OCI-LY3 (cell line): Measurements from ENCODE around the gene CYP8B1.
A peak's percentile ranks its signal among the peaks of the same experiment; 100 is the strongest.

Experiments
- H2AFZ ChIP-seq: fragments of 200-600, 300-600 bp; shearing (Covaris generic); 2 replicates; pipeline ENCODE4 v1.6.0; 2014; ENCODE audit warnings: antibody characterized with exemption, low read depth, low read length
- H3K27ac ChIP-seq: fragments of 200-600, 300-600 bp; sonication (generic); 2 replicates; pipeline ENCODE4 v1.5.1; 2014; ENCODE audit warnings: mild to moderate bottlenecking, low read length, moderate library complexity, mixed read lengths
- H3K27me3 ChIP-seq: fragments of 200-600, 300-600 bp; sonication (generic); 2 replicates; pipeline ENCODE4 v1.6.1; 2014; ENCODE audit warnings: low read depth, low read length, mixed read lengths
- H3K36me3 ChIP-seq: fragments of 200-600, 300-600 bp; sonication (generic); replicated peaks from 2 replicates; pipeline ENCODE3; 2014; ENCODE audit warnings: low read depth, low read length, mixed read lengths
- H3K4me1 ChIP-seq: fragments of 300-600, 200-600 bp; sonication (generic); 2 replicates; pipeline ENCODE4 v1.6.1; 2014; ENCODE audit warnings: low read length, mixed read lengths
- H3K4me2 ChIP-seq: fragments of 200-600, 300-600 bp; sonication (generic); 2 replicates; pipeline ENCODE4 v1.6.1; 2014; ENCODE audit warnings: low read length, mixed read lengths
- H3K4me3 ChIP-seq: fragments of 300-600, 200-600 bp; sonication (generic); 2 replicates; pipeline ENCODE4 v1.5.1; 2014; ENCODE audit warnings: antibody characterized with exemption, mild to moderate bottlenecking, low read length, moderate library complexity
- H3K79me2 ChIP-seq: fragments of 300-600, 200-600 bp; shearing (Covaris generic); 2 replicates; pipeline ENCODE4 v1.6.1; 2014; ENCODE audit warnings: mild to moderate bottlenecking, low read length, mixed read lengths
- H3K9ac ChIP-seq: fragments of 300-600, 200-600 bp; shearing (Covaris generic); 2 replicates; pipeline ENCODE4 v1.6.0; 2014; ENCODE audit warnings: mild to moderate bottlenecking, low read length, moderate library complexity
- H3K9me3 ChIP-seq: fragments of 200-600, 300-600 bp; shearing (Covaris generic); 2 replicates; pipeline ENCODE4 v1.6.1; 2014; ENCODE audit warnings: low read length, mixed read lengths; ENCODE audit not compliant: insufficient read depth
- H4K20me1 ChIP-seq: fragments of 200-600, 300-600 bp; sonication (generic); 2 replicates; pipeline ENCODE4 v1.6.1; 2016; ENCODE audit warnings: low read length, mixed read lengths; ENCODE audit not compliant: insufficient read depth
- EZH2phosphoT487 ChIP-seq: fragments of 200-600 bp; shearing (Covaris generic); IDR thresholded peaks from 2 replicates; pipeline ENCODE4 v1.6.1; 2018; ENCODE audit warnings: antibody characterized with exemption, mixed run types, low read depth
- TF ChIP-seq, protein P1 (sequence below): fragments of 200-600, 300-600 bp; sonication (generic); IDR thresholded peaks from 2 replicates; pipeline ENCODE4 v1.5.1; 2014; ENCODE audit warnings: antibody characterized with exemption, low read length, low read depth

CYP8B1 gene

DNA sequence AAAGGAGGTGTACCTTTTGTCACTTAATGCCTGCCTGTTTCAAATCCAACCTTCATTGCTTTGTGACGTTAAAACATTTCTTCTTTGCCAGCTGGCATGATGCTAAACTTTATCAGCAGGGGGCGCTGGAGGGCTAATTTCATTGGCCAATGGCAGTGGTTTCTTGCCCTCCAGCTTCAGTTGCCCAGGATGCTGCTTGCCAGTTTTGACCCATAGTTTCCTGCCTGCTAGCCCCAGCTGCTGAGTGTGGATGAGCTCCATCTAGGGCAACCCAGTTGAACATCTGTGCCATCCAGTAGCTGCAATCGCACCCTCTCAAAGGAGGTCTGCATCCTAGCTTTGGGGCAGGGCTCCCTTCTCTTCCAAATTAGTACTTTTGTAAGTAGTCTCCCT, 44.4 kb downstream of the CYP8B1 start:
- H3K27me3 ChIP-seq: peaks cover 3% of the 10 kb centered on the region; the same call in 1 of the 2 replicates
- H3K4me3 ChIP-seq: peak overlapping the region; percentile 72
- TF ChIP-seq, protein P1, sequence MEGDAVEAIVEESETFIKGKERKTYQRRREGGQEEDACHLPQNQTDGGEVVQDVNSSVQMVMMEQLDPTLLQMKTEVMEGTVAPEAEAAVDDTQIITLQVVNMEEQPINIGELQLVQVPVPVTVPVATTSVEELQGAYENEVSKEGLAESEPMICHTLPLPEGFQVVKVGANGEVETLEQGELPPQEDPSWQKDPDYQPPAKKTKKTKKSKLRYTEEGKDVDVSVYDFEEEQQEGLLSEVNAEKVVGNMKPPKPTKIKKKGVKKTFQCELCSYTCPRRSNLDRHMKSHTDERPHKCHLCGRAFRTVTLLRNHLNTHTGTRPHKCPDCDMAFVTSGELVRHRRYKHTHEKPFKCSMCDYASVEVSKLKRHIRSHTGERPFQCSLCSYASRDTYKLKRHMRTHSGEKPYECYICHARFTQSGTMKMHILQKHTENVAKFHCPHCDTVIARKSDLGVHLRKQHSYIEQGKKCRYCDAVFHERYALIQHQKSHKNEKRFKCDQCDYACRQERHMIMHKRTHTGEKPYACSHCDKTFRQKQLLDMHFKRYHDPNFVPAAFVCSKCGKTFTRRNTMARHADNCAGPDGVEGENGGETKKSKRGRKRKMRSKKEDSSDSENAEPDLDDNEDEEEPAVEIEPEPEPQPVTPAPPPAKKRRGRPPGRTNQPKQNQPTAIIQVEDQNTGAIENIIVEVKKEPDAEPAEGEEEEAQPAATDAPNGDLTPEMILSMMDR: peak; percentile 92
- TF ChIP-seq EZH2phosphoT487: no peak
- H3K9ac ChIP-seq: peak overlapping the region; percentile 41
- H3K36me3 ChIP-seq: no peaks in the 10 kb centered on the region
- no peaks in the 10 kb centered on the region for H4K20me1 ChIP-seq
- peaks cover 9% of the 10 kb centered on the region for H3K4me1 ChIP-seq
- H2AFZ ChIP-seq: peak overlapping the region; percentile 98
- H3K4me2 ChIP-seq: peak overlapping the region; percentile 88
- no peak overlapping the region for H3K27ac ChIP-seq
- no peaks in the 10 kb centered on the region for H3K9me3 ChIP-seq
- no peaks in the 10 kb centered on the region for H3K79me2 ChIP-seq

DNA sequence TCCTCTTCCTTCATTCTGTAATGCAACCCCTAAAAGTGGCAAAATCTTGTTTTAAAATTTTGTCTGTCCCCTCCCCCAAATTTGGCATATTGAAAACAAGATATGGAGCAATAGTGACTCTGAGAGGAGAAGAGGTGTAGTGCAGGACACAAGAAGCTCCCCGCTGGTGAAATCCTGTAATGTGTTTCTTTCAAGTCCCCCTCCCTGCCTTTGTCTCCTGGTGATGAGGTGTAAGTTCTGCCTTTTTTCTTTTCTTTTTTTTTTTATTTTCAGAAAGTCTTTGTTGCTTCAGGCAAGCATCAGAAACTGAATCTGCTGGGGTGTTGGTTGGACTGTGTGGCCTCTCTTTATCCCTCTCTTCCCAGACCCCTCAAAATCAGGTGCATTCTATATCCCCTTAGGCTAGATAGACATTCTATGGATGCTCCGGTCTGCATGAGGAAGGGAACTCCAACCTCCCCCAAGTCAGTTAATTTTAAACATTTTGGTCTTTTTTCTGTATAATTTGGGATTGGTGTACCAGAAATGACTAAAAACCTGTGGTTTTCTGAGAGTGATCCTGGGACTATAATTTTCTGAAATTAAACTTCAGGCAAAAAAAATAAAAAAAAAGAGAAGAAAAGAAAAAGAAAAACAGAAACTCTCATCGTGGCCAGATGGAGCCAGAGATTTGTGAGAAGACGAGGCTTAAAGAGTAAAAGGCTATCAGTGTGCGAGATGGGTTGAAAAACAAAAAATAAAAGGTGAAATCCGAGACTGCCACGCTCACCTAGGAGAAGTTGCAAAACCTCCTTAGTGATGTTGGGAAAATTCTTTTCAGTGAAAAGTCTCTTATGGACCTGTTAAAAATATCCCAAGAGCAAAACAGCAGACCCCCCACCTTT, 45.0 kb downstream of the CYP8B1 start:
- H3K4me3 ChIP-seq: peak overlapping the region; percentile 72
- peaks cover 9% of the 10 kb centered on the region for H3K4me1 ChIP-seq
- no peaks in the 10 kb centered on the region for H3K79me2 ChIP-seq
- H3K4me2 ChIP-seq: peak overlapping the region; percentile 88
- H4K20me1 ChIP-seq: no peaks in the 10 kb centered on the region
- peak overlapping the region; percentile 98 for H2AFZ ChIP-seq
- peak overlapping the region; percentile 41 for H3K9ac ChIP-seq
- H3K27ac ChIP-seq: no peak overlapping the region
- TF ChIP-seq EZH2phosphoT487: no peak
- TF ChIP-seq, protein P1: peak; percentile 78
- H3K27me3 ChIP-seq: peaks cover 3% of the 10 kb centered on the region; the same call in 1 of the 2 replicates
- no peaks in the 10 kb centered on the region for H3K9me3 ChIP-seq
- H3K36me3 ChIP-seq: no peaks in the 10 kb centered on the region

DNA sequence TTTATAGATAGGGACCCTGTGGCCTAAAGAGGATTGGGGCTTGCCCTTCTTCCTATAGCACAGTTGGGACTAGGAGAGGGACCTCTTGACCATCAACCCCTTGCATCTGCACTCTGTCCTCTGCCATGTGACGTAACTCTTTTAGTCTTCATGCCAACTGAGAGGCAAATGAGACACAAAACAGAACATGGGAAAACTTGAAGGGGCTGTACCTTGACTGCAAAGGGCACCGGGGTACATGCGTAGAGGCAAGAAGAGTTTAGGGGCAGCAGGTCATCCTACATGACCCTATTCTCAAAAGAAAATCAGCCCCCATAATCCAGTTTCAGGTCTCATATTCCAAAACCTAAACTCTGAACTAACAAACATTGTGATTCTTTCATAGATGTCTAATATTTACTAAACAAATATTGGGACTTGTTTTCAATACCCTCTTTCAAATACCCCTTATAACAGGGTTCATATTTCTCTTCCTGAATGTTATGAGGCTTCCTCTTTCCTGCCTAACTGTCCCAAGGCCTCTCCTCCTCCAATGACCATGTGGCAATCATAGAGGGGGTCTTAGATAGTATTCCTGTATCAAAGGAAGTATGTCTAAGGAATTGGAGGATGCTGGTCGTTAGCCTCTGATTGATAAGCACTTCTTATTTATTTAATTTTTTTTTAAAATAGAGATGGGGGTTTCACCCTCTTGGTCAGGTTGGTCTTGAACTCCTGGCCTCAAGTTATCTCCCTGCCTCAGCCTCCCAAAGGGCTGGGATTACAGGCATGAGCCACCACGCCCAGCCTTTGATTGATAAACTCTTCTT, 45.8 kb downstream of the CYP8B1 start:
- Histone ChIP-seq H3K9me3 (no peaks in the 10 kb centered on the region), H4K20me1 (no peaks in the 10 kb centered on the region), H3K27ac (no peak overlapping the region), H3K36me3 (no peaks in the 10 kb centered on the region), H3K4me3 (no peak overlapping the region), H2AFZ (no peak overlapping the region), H3K27me3 (no peaks in the 10 kb centered on the region), H3K4me1 (peaks cover 9% of the 10 kb centered on the region), H3K4me2 (no peak overlapping the region), H3K9ac (no peak overlapping the region), H3K79me2 (no peaks in the 10 kb centered on the region)
- TF ChIP-seq, protein P1: no peak

DNA sequence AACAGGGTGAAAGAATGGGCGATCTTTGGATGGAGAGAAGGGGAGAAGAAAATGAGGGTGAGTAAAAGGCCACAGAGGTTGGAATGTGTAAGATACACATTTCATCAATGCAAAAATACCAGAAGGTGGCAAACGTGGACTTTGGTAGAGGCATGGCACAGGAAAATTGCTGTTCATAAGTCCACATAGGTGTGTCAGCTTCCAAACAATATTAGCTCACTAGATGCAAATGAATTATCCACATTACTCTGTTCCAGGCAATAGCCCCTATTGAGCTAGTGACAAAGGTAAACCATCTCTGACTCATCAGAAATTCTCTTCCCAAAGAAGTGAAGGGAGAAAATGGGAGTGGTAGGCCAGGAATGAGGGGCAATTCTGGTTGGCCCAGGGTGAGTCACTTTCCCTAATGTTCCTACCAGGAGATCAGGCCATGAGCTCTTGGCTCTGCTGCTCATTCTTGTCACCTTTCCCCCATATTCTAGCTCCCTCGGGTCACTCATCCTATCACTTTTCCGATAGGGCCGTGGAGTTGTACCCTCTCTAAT, 46.5 kb downstream of the CYP8B1 start:
- H3K9me3 ChIP-seq: no peaks in the 10 kb centered on the region
- H3K9ac ChIP-seq: no peak overlapping the region
- H3K27ac ChIP-seq: no peak overlapping the region
- no peak overlapping the region for H3K4me2 ChIP-seq
- no peaks in the 10 kb centered on the region for H3K79me2 ChIP-seq
- no peaks in the 10 kb centered on the region for H3K36me3 ChIP-seq
- no peaks in the 10 kb centered on the region for H4K20me1 ChIP-seq
- H3K4me3 ChIP-seq: no peak overlapping the region
- H3K27me3 ChIP-seq: no peaks in the 10 kb centered on the region
- H3K4me1 ChIP-seq: peaks cover 9% of the 10 kb centered on the region
- TF ChIP-seq EZH2phosphoT487: no peak
- TF ChIP-seq, protein P1: no peak
- H2AFZ ChIP-seq: no peak overlapping the region
